Measurements from ENCODE around the gene KLHL8.
A peak's percentile ranks its signal among the peaks of the same experiment; 100 is the strongest.
"Not testable (repeated sequence)": the region's sequence is repeated elsewhere in the genome, so short reads cannot be mapped to it uniquely, and the experiment has no call there.

KLHL8 gene

DNA sequence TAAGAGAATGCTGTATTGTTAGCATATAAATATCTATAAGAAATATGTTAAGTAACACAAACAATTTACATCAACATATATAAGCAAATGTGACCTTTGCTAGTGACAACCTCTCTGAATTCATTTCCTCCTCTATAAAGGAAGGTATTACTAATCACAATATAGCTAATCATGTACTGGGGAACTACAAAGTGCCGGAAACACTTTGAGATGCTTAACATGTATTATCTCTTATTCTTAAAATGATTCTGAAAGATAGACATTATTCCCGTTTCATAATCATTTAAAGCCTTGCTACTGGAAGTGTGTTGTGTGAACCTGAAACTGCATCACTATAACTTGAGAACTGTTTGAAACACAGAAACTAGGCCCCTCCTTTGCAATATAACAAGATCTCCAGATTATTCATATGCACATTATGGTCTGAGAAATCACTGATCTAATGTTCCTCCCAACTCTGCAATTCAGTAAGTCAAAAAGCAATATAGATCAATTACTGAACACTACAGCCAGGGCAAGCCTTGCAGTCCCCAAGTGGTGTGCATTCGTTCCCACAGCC lies 54.0 kb downstream of the KLHL8 start:
- DNase-seq: no peak

DNA sequence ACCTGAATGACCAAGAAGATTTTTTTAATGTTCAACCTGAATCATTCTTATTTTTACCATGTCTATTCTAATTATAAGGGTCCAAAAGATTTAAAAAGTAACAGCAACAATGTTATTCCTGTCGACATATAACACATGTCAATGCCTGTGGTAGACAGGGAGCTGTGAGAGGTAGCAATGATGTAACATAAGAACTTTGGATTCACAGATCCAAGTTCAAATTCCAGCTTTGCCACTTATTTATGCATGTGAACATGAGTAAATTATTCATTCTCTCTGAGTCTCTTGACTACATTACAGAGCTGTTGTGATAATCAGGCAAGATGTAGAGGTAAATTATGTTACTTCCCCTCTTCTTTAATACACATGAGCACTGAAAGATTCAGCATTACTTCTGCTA lies 54.5 kb downstream of the KLHL8 start:
- no peak for DNase-seq

DNA sequence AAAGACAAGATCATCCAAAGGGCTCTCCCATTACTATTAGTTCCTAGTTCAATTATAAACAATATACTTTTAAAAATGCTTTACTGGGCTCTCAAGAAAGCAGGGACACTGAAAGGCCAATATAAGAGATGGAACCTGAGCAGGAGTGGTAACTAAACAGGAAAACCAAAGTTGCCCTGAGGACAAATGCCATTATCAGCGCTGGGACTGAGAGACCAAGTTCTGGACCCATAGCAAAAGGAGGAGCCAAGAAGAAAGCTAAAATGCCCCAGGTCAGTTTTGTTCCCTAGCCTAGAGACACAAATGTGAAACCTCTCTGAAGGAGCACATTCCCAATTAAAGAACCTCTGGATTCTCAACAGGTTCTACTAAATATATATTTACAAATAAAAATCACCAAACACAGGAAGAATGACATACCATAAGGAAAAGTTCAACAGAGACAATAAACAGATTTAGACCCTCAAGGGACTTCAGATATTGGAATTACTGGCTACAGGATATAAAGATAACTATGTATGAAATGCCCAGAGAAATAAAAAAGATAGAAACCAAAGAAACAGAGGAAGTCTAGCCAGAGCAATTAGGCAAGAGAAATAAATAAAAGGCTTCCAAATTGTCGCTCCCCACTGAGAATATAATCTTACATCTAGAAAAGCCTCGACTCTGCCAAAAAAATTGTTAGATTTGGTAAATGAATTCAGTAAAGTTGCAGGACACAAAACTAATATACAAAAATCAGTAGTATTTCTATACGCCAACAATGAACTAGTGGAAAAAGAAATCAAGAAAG lies 67.1 kb downstream of the KLHL8 start:
- no peak for DNase-seq

DNA sequence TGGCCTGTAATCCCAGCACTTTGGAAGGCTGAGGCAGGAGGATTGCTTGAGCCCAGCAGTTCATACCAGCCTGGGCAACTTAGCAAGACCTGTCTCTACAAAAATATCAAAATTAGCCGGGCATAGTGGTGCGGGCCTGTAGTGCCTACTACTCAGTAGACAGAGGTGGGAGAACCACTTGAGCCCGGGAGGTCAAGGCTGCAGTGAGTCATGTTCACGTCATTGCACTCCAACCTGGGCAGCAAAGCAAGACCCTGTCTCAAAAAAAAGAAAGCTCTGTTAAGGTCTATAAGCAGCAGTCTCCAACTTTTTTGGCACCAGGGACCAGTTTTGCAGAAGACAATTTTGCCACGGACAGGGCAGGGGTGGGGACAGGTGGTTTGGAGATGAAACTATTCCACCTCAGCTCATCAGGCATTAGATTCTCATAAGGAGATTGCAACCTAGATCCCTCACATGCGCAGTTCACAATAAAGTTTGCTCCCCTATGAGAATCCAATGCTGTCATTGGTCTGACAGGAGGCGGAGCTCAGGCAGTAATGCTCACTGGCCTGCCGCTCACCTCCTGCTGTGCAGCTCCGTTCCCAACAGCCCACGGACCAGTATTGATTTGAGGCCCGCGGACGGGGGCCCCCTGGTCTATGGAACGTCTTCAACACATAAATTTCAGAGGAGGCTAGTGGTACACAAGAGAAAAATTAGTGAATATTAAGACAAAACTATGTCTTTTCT lies 67.9 kb downstream of the KLHL8 start:
- DNase-seq: no peak

DNA sequence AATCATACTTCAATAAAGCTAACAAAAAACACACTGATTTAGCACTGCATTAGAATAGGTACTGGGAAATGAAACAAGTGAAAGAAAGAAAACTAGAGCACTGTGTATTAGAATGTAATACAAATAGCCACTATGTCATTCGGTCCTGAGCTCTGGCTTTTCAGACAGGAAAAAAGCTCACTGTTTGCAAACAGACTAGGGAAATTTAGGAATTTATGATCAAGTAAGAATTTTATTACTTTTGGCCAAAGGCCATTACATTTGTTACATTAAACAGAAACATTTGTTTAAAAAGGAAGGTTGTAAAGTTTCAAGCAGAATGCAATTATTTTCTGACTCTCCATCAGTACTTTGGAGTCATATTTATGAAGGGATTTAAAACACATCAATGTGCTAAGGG lies 68.7 kb downstream of the KLHL8 start:
- DNase-seq: no peak

DNA sequence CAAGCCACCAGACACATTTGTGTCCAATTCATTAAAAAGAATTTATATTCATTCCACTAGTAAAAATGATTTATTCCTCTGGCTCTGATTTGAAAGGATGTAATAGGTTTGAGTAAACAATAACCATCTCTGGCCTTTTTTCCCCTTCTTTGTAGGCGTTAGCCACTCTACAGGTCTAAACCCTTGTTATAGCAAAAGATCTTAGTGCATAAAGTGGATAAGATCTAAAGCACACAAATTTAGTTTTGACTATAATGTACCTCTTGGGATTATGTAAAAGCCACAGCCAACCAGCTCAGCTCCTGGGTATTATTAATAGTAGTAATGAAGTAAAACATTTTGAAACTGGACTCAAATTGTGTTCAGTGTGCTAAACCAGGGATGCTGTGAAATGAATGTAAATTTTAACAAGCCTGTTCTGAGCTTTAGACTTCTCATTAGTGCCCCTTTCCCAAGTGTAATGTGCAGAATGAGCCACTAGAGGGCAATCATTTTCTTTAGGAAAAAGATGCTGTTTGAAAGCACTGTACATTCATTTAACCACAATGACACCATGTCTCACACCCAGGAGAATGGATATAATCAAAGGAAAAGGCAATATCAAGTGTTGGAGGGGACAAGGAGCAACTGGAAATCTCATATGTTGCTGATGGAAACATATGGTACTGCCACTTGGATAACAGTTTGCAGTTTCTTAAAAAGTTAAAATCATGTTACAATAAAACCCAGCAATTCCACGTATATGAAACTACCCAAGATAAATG lies 69.7 kb downstream of the KLHL8 start:
- peak; percentile 54 for DNase-seq

DNA sequence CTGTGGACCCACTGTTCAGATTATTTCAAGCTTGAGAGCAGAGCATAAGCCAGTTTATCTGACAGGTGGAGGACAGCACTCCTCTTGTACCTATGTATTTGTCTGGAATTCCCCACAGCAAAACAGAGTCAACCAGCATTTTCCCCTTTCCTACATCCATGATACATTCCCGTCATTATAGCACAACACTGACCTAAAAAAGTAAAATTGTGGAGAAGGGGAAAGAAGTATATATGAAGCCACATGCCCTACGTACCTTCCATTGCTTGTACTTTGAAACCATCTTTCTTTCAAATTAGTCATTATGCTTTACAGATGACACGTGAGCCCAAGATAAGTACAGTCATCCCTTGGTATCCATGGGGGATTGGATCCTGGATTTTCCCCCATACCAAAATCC lies 73.3 kb downstream of the KLHL8 start:
- DNase-seq: no peak

DNA sequence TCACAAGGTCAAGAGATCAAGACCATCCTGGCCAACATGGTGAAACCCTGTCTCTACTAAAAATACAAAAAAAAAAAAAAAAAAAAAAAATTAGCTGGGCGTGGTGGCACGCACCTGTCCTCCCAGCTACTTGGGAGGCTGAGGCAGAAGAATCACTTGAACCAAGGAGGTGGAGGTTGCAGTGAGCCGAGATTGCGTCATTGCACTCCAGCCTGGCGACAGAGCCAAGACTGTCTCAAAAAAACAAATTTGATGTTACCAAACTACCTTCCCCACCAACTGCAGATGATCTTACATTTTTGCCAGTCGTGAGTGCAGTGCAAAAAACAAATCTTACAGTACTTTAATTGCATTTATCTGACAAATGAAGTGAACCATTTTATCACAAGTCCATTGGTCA lies 74.5 kb downstream of the KLHL8 start:
- not testable (repeated sequence) for DNase-seq

DNA sequence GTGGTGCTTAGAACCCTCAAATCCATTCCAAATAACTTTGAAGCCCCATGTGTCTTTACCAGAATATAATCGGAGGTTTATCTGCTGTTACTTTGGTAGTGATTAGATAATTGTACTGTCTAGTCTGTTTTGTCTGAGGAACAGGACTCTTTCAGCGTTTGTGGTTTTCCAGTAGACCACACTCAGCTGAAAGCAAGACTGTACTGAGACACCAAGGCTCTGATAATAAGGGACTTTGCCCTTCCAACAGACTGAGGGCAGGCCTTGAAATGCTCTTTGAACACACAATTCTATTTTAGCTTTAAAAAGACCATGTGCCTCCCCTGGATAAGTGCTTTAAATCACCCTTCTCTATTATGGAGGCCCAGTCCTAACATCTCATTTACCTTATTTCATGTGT lies 76.1 kb downstream of the KLHL8 start:
- no peak for DNase-seq

DNA sequence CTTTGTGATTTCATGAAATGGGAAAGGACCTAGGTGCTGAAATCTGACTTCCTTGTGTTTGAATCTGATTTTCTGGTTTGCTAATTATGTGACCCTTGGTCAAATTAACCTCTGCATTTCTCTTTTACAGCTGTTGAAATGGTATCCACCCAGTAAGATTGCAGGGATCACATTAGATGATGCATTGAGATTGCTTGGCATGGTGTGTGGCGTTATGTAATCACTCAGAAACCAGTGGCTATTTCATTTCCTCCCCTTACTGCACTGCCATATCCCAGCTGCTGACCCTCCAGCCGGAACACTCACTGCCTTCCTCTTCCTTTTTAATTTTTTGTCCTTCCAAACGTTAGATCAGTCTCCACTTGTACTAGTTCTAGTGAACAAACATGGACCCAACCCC lies 79.0 kb downstream of the KLHL8 start:
- no peak for DNase-seq

DNA sequence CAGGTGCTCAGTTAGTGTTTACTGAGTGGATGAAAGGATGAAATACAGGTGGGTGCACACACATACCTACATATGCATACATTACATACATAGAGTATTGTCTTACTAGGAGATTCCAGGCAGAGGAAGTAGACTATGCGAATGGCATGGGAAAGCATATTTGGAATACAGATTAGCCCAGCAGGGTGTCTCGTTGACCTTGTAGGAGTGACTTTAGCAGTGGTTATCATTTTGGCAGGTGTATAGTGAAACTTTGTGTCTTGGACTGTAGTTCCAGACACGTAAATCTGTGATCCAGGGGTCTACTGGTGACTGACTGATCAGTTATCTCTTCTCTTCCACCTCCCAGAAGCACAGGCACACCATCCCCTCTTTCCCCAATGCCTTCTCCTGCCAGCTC lies 86.3 kb downstream of the KLHL8 start:
- DNase-seq: no peak

DNA sequence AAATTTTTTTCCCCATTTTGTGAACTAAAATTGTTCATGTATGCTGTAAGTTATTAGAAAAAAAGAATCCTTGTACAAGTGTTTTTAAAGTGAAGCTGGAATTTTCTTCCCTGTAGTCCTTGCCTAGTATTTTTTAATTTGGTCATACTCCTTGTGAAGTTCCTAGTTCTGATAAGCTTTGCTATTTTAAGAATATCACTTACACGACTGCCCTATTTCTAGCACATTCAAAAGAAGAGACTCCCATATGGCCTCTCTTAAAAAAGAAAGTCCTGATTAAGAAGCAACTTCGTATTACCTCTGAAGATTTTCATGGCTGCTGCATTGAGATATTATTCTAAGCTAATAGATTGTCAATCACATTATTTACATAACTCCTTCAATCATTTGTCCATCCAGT lies 87.2 kb downstream of the KLHL8 start:
- no peak for DNase-seq

DNA sequence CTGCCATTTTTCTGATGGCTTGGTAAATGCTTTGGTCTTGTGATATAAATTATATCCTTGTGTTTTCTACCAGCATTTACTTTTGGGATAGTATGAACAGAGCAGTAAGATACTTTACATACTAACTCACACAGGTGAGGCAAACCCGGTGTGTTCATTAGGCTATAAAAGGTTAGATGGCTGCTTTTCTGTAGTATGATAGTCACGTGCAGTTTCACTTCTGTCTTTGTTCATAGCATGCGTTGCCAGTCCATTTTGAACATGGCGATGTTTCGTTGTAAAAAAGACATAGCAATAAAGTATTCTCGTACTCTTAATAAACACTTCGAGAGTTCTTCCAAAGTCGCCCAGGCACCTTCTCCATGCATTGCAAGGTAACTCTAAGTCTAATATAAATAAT lies 88.4 kb downstream of the KLHL8 start:
- DNase-seq: no peak

DNA sequence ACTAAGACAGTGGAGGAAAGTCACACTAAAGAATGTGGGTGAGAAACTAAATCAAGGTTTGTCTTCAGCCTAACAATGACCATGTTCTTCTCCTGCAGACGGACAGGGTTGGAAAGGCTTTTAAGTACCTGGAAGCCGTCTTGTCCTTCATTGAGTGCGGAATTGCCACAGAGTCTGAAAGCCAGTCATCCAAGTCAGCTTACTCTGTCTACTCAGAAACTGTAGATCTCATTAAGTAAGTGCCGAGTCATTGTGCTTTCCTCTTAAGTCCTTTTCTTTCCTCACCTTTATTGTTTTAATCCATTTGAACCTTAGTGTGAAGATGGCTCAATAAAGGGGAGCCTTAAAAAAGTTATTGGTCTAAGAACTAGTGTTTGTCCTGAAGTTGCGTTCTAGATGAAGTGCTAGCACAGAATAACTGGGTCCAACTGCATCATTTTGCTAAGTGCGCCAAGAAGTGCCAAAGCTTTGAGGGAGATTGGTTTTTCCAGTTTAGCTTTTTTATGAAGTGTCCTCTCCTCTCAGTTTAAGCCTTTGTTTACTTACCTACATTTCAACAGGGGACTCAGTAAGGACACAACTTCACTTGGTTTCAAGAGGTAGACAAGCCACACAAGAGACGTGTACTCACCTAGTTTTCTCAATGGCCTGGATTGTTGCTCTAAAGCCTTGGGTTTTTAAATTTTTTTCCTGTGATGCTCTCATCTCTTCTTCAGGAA lies 89.3 kb downstream of the KLHL8 start:
- DNase-seq: no peak

DNA sequence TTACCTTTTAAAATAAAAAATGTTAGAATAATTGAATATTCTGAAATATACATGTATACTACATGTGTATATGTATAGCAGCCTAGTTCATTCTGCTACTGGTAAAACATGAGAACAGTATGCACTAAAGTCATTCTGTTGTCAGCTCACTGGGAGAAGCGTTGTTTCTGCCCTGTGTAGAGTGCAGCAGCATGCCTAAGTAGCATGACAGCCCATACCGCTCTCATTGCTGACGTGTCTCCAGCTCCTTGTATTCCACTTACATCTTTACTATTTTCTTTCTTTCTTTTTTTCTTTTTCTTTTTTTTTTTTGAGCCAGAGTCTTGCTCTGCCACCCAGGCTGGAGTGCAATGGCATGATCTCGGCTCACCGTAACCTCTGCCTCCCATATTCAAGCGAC lies 90.7 kb downstream of the KLHL8 start:
- DNase-seq: no peak

DNA sequence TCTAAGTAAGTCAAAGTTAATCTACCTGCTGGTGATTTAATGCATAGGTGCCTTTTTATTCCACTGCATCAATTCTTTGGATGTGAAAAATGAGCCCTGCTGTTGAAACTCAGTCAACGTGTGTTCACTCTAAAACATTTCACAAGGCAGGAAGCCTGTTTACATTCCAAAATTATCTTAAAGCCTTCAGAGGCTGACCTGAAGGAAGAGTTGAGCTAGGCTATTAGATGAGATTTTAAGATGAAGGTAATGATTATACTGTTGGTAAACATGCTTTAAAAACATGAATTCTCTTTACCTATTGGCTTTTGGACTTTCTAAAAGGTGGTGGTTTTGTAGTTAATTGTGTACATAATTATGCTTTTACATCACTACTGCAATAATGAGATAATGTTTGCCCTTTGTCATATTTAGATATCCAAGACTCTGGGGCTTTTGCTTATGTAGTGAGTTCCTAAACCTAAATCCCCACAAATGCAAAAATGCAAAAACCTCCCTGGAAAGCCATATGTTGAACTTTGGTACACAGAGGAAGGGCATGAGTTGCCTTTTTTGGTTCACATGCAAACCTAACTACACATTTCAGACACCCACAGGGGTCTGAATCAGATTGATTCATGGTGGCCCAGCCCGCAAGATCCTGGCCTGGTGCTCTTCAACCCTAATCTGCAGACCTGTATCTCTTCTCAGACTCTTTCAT lies 92.3 kb downstream of the KLHL8 start:
- no peak for DNase-seq

DNA sequence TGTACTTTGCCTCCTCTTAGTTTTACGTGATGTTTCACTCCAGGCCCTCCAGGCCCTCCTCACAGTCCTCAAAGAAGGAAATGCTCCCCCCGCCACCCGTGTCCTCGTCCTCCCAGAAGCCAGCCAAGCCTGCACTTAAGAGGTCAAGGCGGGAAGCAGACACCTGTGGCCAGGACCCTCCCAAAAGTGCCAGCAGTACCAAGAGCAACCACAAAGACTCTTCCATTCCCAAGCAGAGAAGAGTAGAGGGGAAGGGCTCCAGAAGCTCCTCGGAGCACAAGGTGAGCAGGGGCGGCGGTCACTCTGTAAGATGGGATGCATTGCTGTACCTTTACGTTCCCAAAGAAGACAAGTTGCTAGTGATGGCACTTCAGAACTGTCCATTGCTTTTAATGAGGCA lies 94.4 kb downstream of the KLHL8 start:
- DNase-seq: no peak

DNA sequence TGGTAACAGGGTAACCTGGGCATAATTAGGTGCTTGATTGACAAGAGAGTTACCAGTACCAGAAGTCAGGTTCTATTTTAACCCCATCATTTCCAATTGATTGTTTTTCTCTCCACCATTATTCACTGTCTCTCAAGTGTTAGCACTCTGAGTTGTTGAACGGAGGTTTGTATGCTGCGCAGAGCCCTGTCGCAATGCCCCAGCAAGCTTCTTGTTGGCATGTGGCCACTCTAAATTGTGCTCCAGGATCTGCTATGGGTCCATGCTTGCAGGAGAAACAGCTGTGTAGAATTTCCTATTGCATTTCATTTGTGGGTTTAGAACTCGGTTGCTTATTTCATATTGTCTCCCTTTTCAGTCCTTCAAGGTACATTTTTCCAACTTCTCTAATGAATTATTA lies 98.2 kb downstream of the KLHL8 start:
- no peak for DNase-seq

DNA sequence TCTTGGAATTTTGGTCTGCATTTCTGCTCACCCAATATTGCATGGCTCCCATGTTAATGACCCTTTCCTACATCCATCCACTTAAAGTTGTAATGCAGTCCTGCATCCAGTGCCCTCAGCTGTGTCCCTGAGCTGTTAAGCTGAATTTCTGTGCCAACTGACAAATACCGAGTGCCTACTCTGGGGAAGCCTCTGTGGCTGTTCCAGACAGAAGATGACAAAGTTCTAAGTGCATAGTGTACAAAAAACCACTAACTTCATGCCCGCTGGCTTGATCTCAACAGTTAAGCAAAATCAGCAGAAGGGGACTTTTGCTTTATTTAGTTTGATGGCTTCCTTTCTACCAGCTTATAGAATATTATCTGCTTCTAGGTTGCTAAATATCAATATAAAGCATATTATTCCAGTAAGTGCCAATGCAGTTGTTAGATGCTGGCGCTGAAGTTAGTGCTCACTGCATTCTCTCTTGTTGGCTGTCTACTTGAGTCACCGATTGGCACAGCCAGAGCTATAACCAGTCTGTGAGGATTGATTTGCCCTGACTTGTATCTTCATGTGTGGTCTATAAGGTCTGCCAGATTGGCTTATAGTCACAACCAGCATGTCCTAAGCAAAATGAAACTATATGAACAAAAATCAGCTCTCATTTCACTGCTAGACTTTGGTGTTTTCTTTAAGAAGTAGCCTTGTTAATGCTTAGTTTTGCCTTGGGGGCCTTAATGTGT lies 98.9 kb downstream of the KLHL8 start:
- DNase-seq: no peak

DNA sequence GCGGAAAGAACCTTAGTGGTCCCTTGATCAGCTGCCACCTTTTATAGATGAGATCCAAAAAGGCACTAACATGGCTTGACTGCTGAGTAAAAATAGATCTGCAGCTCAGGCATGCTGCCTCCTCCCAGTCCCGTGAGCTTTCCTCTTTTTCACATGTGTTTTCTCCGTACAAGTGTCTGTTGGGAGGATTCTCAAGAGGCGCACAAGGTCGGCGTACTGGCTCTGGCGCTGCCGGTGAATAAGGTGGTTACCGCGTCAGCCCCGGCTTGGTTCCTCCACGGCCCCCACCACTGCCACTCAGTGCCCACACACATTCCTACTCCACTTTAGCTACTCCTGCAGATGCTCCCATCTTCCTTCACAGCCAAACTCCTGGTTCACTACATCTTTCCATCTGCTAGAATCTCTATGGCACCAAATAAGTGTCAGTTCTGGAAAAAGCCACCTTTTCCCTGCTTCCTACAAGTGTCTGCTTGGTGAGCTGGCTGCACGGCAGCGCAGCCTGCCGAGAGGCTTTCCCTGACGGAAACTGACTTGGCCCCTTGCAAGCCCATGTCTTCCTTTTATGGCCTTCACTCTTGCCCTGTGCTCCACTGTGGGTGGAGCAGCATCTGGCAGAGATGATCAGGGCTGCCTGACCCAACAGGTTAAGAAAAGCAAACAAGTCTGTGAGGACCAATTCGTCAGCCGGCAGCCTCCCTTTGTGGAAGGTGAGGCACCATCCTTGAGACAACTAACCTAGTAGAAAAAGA lies 99.8 kb downstream of the KLHL8 start:
- DNase-seq: no peak

DNA sequence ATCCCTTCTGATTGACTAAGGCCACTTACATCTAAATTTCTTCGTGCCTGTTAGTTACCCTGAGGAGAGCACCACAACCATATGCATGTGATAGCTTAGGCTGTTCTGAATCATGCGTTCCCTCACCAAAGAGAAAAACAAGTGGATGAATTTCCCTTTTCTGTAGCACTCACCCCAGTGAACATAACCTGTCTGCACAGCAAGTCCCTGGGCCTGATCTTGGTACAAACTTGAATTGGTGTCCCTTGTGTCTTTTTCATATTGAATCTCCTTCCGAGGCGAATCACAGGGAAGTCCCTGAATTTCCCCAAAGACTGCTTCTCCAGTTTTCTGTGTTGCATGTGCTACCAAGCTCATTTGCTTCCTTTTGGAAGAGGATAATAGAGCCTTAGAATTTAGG lies 100.4 kb downstream of the KLHL8 start:
- DNase-seq: no peak

All from activated T-cell treated with anti-CD3 and anti-CD28 coated beads for 4 hours (primary cell).